Neural cell (in vitro differentiated cells): ENCODE data around the gene NCS1.

Source experiments
- EP300 ChIP-seq: fragments of 450-650 bp; conservative IDR thresholded peaks from 2 replicates; pipeline ENCODE4 v1.6.1; 2014; ENCODE audit warnings: antibody characterized with exemption, mild to moderate bottlenecking, moderate library complexity; ENCODE audit not compliant: poor library complexity, severe bottlenecking
- TAF1 ChIP-seq: IDR thresholded peaks from 2 replicates; pipeline ENCODE4 v1.6.1; 2012; ENCODE audit warnings: low read depth
- TF ChIP-seq, protein P1 (sequence below): fragments of 450-650 bp; IDR thresholded peaks from 2 replicates; pipeline ENCODE4 v1.5.1; 2014; ENCODE audit warnings: antibody characterized with exemption, mild to moderate bottlenecking, moderate library complexity; ENCODE audit not compliant: poor library complexity, severe bottlenecking

DNA sequence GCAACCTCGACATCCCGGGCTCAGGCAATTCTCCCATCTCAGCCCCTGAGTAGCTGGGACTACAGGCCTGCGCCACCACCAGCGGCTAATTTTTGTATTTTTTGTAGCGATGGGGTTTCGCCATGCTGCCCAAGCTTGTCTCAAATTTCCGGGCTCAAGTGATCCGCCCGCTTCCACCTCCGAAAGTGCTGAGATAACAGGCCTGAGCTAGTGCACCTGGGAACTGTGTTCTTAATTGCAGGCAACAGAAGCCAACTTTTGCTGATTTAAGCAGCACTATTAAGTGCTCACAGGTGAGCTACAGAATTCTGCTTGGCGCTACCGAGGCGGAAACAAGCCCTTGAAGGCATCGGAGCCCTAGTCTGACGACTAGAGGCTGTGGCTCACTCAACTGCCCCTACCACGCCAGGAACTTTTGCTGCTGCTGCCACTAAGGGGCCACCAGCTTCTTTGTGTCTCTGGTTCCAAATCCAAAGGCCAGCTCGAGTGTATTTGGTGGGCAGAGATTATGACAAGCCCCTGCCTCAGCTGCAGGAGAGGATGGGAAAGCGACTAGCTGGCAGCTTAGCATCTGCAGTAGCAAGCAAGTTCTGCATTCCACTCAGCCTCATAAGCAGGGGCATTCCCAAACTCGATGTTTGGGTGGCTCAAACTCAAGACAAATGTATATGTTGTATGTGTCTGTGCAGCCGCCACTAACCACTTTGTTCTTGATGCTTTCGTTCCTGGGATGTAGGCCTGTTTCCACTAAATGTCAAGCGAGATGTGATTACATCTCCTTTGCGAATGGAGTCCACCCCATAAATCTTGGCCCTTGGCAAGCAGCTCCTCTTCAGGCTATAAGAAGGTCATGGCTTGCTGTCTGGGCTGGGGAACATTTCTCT lies 82.8 kb downstream of the NCS1 start:
- TF ChIP-seq TAF1 = no peak
- TF ChIP-seq, protein P1, sequence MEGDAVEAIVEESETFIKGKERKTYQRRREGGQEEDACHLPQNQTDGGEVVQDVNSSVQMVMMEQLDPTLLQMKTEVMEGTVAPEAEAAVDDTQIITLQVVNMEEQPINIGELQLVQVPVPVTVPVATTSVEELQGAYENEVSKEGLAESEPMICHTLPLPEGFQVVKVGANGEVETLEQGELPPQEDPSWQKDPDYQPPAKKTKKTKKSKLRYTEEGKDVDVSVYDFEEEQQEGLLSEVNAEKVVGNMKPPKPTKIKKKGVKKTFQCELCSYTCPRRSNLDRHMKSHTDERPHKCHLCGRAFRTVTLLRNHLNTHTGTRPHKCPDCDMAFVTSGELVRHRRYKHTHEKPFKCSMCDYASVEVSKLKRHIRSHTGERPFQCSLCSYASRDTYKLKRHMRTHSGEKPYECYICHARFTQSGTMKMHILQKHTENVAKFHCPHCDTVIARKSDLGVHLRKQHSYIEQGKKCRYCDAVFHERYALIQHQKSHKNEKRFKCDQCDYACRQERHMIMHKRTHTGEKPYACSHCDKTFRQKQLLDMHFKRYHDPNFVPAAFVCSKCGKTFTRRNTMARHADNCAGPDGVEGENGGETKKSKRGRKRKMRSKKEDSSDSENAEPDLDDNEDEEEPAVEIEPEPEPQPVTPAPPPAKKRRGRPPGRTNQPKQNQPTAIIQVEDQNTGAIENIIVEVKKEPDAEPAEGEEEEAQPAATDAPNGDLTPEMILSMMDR = no peak
- no peak for TF ChIP-seq EP300
